Thyroid gland (tissue), 4 donors: Measurements from ENCODE around the gene HPN. TPM values are rescaled to one million over a fixed set of nuclear protein-coding genes. Genes with fewer than 3 reads are reported as not detected.

Experiments used
- DNase-seq, 2 donors: peaks; one replicate each; pipeline ENCODE4 v3.0.0-alpha.2; 2019
- H3K27ac ChIP-seq, 3 donors: fragments of 200-600 bp; sonication (generic); 1 replicate in 2 of 3; 2 replicates in 1 of 3; pipeline ENCODE4 v1.5.1; 2016 to 2019; ENCODE audit warnings: mild to moderate bottlenecking in 1 of 3, moderate library complexity in 1 of 3
- H3K27me3 ChIP-seq: fragments of 200-600 bp; sonication (generic); one replicate; pipeline ENCODE4 v1.5.1; 2019
- H3K36me3 ChIP-seq, 2 donors: fragments of 200-600 bp; sonication (generic); one replicate each; pipeline ENCODE4 v1.5.1; 2016 to 2019
- H3K4me1 ChIP-seq, 2 donors: fragments of 200-600 bp; sonication (generic); one replicate each; pipeline ENCODE4 v1.5.1; 2017 to 2019
- H3K4me3 ChIP-seq, 3 donors: fragments of 200-600 bp; sonication (generic); replicated peaks in 1 of 3; 1 replicate in 2 of 3; 2 replicates in 1 of 3; pipeline ENCODE4 v1.5.1; 2016; ENCODE audit warnings: mild to moderate bottlenecking in 1 of 3
- H3K9me3 ChIP-seq: fragments of 200-600 bp; sonication (generic); one replicate; pipeline ENCODE4 v1.5.1; 2017
- POLR2A ChIP-seq, 2 donors: fragments of 450-650 bp; IDR thresholded peaks; one replicate each; pipeline ENCODE4 v1.6.1; 2017; ENCODE audit warnings: antibody characterized with exemption in 2 of 2, mild to moderate bottlenecking in 2 of 2, moderate library complexity in 1 of 2
- WGBS, 2 donors: methylation state at CpG; one replicate each; pipeline ENCODE4 v1.1.5; 2017; 5-methylcytosine and 5-hydroxymethylcytosine counted together
- intact Hi-C: fragments of 100-400 bp; cut with DNase I; formaldehyde crosslinking; loops from one replicate; pipeline ENCODE4 v1.15.1; 2023
- total RNA-seq, 4 donors: library from RNA; depleted of rRNA; stranded (reverse); fragments of >200 nt; gene quantifications; one replicate each; pipeline ENCODE4 v1.2.3, GENCODE V29; 2016
- TF ChIP-seq, protein P1 (sequence below), 6 experiments: fragments of 200-600 bp in 3 of 6; fragments of 450-650 bp in 3 of 6; sonication (generic) in 3 of 6; IDR thresholded peaks; one replicate each; pipeline ENCODE4 v1.5.1; 2016 to 2019; ENCODE audit warnings: antibody characterized with exemption in 6 of 6, mild to moderate bottlenecking in 2 of 6, inconsistent platforms in 1 of 6, moderate library complexity in 1 of 6

HPN gene
- total RNA-seq, 4 donors from 2014 or later, result 16.3 to 19.3 (median 17.9) TPM

DNA sequence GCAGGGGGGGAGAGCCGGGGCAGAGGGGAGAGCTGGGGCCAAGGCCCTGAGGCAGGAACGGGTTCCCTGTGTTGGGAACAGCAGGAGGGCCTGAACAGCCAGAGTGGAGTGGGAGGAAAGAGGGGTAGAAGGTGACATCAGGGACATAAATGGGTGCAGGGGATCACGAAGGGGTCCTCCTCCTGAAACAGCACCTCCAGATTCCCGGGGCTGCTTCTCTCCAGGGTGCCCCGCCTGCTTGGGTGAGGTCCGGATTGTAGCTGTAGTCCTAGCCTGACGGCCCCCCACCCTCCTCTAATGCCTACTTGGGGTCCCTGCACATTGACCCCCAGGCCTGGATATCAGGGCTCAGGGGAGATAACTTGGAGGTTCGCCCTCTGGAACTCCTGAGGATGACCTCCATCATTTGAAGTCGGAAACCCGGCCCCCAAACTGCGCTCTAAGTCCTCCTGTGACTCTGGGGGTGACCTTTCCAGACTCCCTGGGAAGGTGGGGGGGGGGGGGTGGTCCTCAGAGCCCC is 11.7 kb upstream of the HPN start:
- no peak for TF ChIP-seq POLR2A (IDR thresholded peaks at IDR 0.05)
- TF ChIP-seq, protein P1, sequence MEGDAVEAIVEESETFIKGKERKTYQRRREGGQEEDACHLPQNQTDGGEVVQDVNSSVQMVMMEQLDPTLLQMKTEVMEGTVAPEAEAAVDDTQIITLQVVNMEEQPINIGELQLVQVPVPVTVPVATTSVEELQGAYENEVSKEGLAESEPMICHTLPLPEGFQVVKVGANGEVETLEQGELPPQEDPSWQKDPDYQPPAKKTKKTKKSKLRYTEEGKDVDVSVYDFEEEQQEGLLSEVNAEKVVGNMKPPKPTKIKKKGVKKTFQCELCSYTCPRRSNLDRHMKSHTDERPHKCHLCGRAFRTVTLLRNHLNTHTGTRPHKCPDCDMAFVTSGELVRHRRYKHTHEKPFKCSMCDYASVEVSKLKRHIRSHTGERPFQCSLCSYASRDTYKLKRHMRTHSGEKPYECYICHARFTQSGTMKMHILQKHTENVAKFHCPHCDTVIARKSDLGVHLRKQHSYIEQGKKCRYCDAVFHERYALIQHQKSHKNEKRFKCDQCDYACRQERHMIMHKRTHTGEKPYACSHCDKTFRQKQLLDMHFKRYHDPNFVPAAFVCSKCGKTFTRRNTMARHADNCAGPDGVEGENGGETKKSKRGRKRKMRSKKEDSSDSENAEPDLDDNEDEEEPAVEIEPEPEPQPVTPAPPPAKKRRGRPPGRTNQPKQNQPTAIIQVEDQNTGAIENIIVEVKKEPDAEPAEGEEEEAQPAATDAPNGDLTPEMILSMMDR (IDR thresholded peaks at IDR 0.05), result no peak
- Histone ChIP-seq H3K27me3 (no peaks in the 10 kb centered on the region), H3K27ac (peak overlapping the region in 1 of 3 donors; percentile 5), H3K9me3 (no peaks in the 10 kb centered on the region), H3K4me3 (peak overlapping the region in 1 of 3 donors; percentile 34), H3K4me1 (peaks cover 0 to 11% of the 10 kb centered on the region in 2 donors), H3K36me3 (peaks cover 13 to 15% of the 10 kb centered on the region in 2 donors)
- 23 to 30% methylated on average over 7 to 11 of the region's 11 CpGs for WGBS, 2 donors
- intact Hi-C loops, result no loop called here
- DNase-seq, result no peak

DNA sequence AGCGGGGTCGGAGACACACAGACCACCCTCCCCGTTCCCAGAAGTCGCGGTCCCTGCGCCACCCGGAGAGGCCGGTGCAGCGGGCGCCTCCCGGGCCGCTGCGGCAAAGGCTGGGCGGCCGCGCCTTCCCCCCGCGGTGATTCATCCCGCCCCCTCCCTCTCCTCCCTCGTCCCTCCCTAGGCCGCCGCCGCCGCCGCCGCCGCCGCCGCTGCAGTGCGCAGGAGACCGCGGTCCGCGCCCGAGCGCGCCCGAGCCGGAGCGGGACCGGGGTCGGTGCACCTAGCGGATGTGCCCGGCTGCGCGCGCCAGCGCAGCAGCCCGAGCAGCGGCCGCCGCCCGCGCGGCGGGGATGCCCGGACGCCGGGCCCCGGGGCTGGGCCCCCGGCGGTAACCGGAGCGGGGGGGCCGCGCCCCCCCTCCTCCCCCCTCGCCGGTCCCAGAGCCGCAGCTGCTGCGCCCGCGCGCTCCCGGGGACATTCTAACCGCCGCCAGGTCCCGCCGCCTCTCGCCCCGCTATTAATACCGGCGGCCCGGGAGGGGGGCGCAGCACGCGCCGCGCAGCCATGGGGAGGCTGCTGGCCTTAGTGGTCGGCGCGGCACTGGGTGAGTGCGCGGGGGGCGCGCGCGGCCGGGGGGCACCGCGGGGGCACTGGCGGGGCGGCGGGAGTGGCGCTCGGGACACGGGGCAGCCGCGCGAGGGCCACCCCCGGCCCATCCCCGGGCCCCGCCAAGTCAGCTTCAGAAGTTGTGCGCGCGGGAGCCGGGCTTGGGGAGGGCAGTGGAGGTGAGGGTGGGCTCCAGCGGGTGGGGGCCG is 11.1 kb upstream of the HPN start, which contains the start of gene SCN1B:
SCN1B (plus strand) TSS at position 214 of the 815 bp plus-strand sequence; CDS start at position 565, 351 bp downstream.
- Histone ChIP-seq H3K4me3 (peak within 1 kb of the TSS in 1 of 3 donors; percentile 34), H3K36me3 (peaks cover 10 to 15% of the 10 kb centered on the region in 2 donors), H3K9me3 (no peaks in the 10 kb centered on the region), H3K4me1 (peaks cover 0 to 11% of the 10 kb centered on the region in 2 donors), H3K27ac (peak within 1 kb of the TSS in 1 of 3 donors; percentile 5), H3K27me3 (no peaks in the 10 kb centered on the region)
- TF ChIP-seq, protein P1 (IDR thresholded peaks at IDR 0.05), result no peak
- TF ChIP-seq POLR2A (IDR thresholded peaks at IDR 0.05), result no peak
- 0% methylated on average over 1 to 7 of the region's 118 CpGs for WGBS, 2 donors
- DNase-seq, result peak; percentile 26
- intact Hi-C loops, result no loop called here

DNA sequence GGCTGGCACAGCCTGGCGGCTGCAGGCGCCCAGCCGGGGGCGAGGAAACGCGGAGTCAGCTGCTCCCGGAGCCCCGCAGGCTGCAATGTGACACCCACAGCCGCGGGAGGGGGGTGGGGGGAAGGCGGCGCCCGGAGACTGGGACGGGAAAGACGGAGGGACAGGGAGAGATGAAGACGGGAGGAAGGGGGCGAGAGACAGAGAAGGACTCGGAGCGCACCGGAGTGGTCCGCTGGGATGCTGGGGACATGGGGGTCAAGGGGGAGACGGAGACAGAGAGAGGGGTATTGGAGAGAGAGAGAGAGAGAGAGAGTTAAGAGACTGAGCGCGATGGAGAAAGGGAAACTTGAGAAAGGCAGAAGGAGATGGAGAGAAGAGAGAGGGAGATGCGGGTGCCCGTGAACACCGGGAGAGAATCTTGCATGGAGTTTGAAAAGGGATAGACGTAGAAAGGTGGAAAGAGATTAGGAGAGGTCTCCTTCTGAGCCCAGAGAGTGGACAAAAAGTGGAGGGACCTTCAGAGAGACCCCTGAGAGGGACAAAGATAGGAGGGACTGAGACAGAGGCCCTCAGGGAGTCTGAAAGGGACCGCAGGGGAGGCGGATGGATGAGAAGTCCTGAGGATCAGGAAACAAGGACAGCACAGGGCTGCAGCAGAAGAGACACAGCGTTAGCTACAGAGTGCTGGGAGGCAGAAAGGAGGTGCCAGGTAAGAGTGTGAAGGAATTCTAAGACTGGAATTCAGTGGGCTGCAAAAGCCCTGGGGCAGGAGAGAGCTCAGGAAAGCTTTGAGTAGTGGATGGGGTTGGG is 10.2 kb upstream of the HPN start:
- Histone ChIP-seq H3K27me3 (no peaks in the 10 kb centered on the region), H3K27ac (no peak overlapping the region), H3K4me3 (peak overlapping the region in 1 of 3 donors; percentile 34), H3K36me3 (peaks cover 4 to 7% of the 10 kb centered on the region in 2 donors), H3K9me3 (no peaks in the 10 kb centered on the region), H3K4me1 (peaks cover 0 to 11% of the 10 kb centered on the region in 2 donors)
- no peak for DNase-seq
- intact Hi-C loops, result no loop called here
- TF ChIP-seq POLR2A (IDR thresholded peaks at IDR 0.05), result no peak
- TF ChIP-seq, protein P1 (IDR thresholded peaks at IDR 0.05), result no peak
- WGBS, 2 donors, result 6 to 7% methylated on average over 30 to 31 of the region's 31 CpGs

DNA sequence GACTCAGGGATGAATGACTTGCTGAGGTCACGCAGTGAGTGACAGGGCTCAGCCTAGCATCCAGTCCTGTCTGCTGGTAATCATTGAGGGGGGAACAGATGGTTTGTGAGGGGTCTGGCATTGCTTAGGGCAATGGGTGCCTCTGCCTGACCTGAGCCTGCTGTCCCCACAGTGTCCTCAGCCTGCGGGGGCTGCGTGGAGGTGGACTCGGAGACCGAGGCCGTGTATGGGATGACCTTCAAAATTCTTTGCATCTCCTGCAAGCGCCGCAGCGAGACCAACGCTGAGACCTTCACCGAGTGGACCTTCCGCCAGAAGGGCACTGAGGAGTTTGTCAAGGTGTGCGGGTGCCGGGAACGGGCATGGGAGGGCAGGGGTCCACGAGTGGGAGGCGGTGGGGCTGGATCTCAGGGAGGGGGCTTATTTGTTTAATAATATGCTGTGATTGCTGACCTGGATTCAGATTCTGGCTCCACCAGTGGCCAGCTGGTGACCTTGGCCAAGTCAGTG is 9.1 kb upstream of the HPN start:
- Histone ChIP-seq H3K27me3 (no peaks in the 10 kb centered on the region), H3K4me1 (peaks cover 0 to 15% of the 10 kb centered on the region in 2 donors), H3K36me3 (peaks cover 0 to 1% of the 10 kb centered on the region in 2 donors), H3K4me3 (no peak overlapping the region), H3K27ac (no peak overlapping the region), H3K9me3 (no peaks in the 10 kb centered on the region)
- no peak for DNase-seq
- intact Hi-C loops, result no loop called here
- WGBS, 2 donors, result 93% methylated on average over 16 to 17 of the region's 17 CpGs
- TF ChIP-seq, protein P1 (IDR thresholded peaks at IDR 0.05), result no peak
- no peak for TF ChIP-seq POLR2A (IDR thresholded peaks at IDR 0.05)
